PC-9 (cell line): ENCODE results near the gene ANKRD13B. TPM values are rescaled to one million over a fixed set of nuclear protein-coding genes. Genes with fewer than 3 reads are reported as not detected.
"Not testable (repeated sequence)": the region's sequence is repeated elsewhere in the genome, so short reads cannot be mapped to it uniquely, and the experiment has no call there.

Source experiments
- BruUV-seq: library from RNA; stranded (reverse); fragments of 400-500 nt; replicated peaks from 2 replicates; lab custom pipeline; 2021; lab: Mats Ljungman, UMichigan
- CTCF ChIA-PET: fragments of 300-600 bp; sonication (Branson Sonifier 250); formaldehyde crosslinking; loops from one replicate; lab custom pipeline; 2022; ENCODE audit warnings: antibody characterized with exemption; lab: Charles Lee
- POLR2A ChIA-PET: fragments of 300-600 bp; sonication (Branson Sonifier 250); formaldehyde crosslinking; loops from one replicate; lab custom pipeline; 2022; ENCODE audit warnings: antibody characterized with exemption; ENCODE audit not compliant: unreplicated experiment; lab: Charles Lee
- DNase-seq, 2 experiments: peaks; one replicate each; pipeline versions ENCODE4 v3.0.0 to v3.0.0-alpha.2; 2015 to 2022; ENCODE audit warnings: mixed read lengths in 1 of 2
- H2AFZ ChIP-seq: fragments of 200-600 bp; sonication (generic); 2 replicates; pipeline ENCODE4 v1.8.1; 2017; ENCODE audit warnings: antibody characterized with exemption
- H3F3A ChIP-seq: fragments of 200-600 bp; sonication (generic); 2 replicates; pipeline ENCODE4 v1.8.1; 2017; ENCODE audit warnings: antibody characterized with exemption, mild to moderate bottlenecking, low read depth; ENCODE audit not compliant: insufficient read depth
- H3K27ac ChIP-seq: fragments of 200-600 bp; sonication (generic); 2 replicates; pipeline ENCODE4 v1.6.1; 2016; ENCODE audit warnings: mixed run types
- H3K27me3 ChIP-seq: fragments of 200-600 bp; sonication (generic); 2 replicates; pipeline ENCODE4 v1.6.1; 2016; ENCODE audit warnings: low read depth, mixed run types; ENCODE audit not compliant: insufficient read depth
- H3K36me3 ChIP-seq: fragments of 200-600 bp; sonication (generic); 2 replicates; pipeline ENCODE4 v1.6.1; 2016; ENCODE audit warnings: low read depth, mixed run types
- H3K4me1 ChIP-seq: fragments of 200-600 bp; sonication (generic); replicated peaks from 2 replicates; pipeline ENCODE4 v1.6.1; 2016; ENCODE audit warnings: mixed run types; ENCODE audit not compliant: insufficient read depth
- H3K4me2 ChIP-seq: fragments of 200-600 bp; sonication (generic); 2 replicates; pipeline ENCODE4 v1.6.1; 2017; ENCODE audit warnings: mixed run types
- H3K4me3 ChIP-seq: fragments of 200-600 bp; sonication (generic); 2 replicates; pipeline ENCODE4 v1.6.1; 2016; ENCODE audit warnings: mixed run types
- H3K79me2 ChIP-seq: fragments of 200-600 bp; sonication (generic); 2 replicates; pipeline ENCODE4 v1.6.1; 2017; ENCODE audit warnings: low read depth, mixed run types
- H3K9me2 ChIP-seq: fragments of 200-600 bp; sonication (generic); 2 replicates; pipeline ENCODE4 v1.8.1; 2017; ENCODE audit warnings: mild to moderate bottlenecking; ENCODE audit not compliant: insufficient read depth
- H3K9me3 ChIP-seq: fragments of 200-600 bp; sonication (generic); 2 replicates; pipeline ENCODE4 v1.8.1; 2016; ENCODE audit warnings: low read depth; ENCODE audit not compliant: insufficient read depth
- H4K20me1 ChIP-seq: fragments of 200-600 bp; sonication (generic); 2 replicates; pipeline ENCODE4 v1.8.1; 2017; ENCODE audit not compliant: insufficient read depth
- CTCF ChIP-seq: fragments of 200-600 bp; sonication (generic); conservative IDR thresholded peaks from 2 replicates; pipeline ENCODE4 v1.6.1; 2017; ENCODE audit warnings: mixed run types, antibody characterized with exemption, mild to moderate bottlenecking, moderate library complexity
- EZH2 ChIP-seq: fragments of 200-600 bp; sonication (generic); IDR thresholded peaks from 2 replicates; pipeline ENCODE4 v1.8.0; 2017; ENCODE audit warnings: antibody characterized with exemption, low read depth
- intact Hi-C: fragments of 100-400 bp; cut with micrococcal nuclease; formaldehyde crosslinking; loops from one replicate; pipeline ENCODE4 v1.10.0; 2022; ENCODE audit not compliant: unreplicated experiment
- total RNA-seq: library from RNA; stranded (reverse); gene quantifications from 2 replicates; pipeline ENCODE4 v1.2.3, GENCODE V29; 2021

The ANKRD13B gene
- total RNA-seq, 1 experiment from 2014 or later, result 28.4 TPM

GRCh38 chr17:29648005-29648404, 55.1 kb downstream of the ANKRD13B start:
- no TSS peak for BruUV-seq
- H3K9me2 ChIP-seq, result no peaks in the 10 kb centered on the region
- POLR2A ChIA-PET, result no interaction called here

GRCh38 chr17:29649359-29649758, 56.4 kb downstream of the ANKRD13B start:
- intact Hi-C loops, result no loop called here
- Histone ChIP-seq H3K27me3 (no peaks in the 10 kb centered on the region), H3K9me3 (no peaks in the 10 kb centered on the region), H3F3A (0 out of 2 replicates have a peak, but pooled peaks cover 3% of the 10 kb centered on the region), H3K9me2 (no peaks in the 10 kb centered on the region), H3K36me3 (no peaks in the 10 kb centered on the region), H3K4me2 (no peak overlapping the region), H3K4me3 (no peak overlapping the region), H2AFZ (no peak overlapping the region), H3K79me2 (no peaks in the 10 kb centered on the region), H3K27ac (no peak overlapping the region), H3K4me1 (no peaks in the 10 kb centered on the region), H4K20me1 (no peaks in the 10 kb centered on the region)
- no peak for TF ChIP-seq CTCF
- TF ChIP-seq EZH2, result no peak
- ChIA-PET POLR2A (no interaction called here), CTCF (no interaction called here)
- DNase-seq, result no peak
- BruUV-seq, result no TSS peak

More at GRCh38 chr17:29648005-29648404, 55.1 kb downstream of the ANKRD13B start:
- Histone ChIP-seq H3F3A (0 out of 2 replicates have a peak, but pooled peaks cover 3% of the 10 kb centered on the region), H3K36me3 (no peaks in the 10 kb centered on the region), H3K27me3 (no peaks in the 10 kb centered on the region), H3K4me3 (no peak overlapping the region), H2AFZ (no peak overlapping the region), H3K79me2 (no peaks in the 10 kb centered on the region), H3K9me3 (no peaks in the 10 kb centered on the region), H3K27ac (no peak overlapping the region), H3K4me1 (0 out of 2 replicates have a peak, but pooled peaks cover 1% of the 10 kb centered on the region), H3K4me2 (no peak overlapping the region), H4K20me1 (no peaks in the 10 kb centered on the region)
- intact Hi-C loops, result no loop called here
- TF ChIP-seq CTCF, result no peak
- TF ChIP-seq EZH2, result no peak
- DNase-seq, result no peak
- CTCF ChIA-PET, result no interaction called here

- CTCF ChIA-PET, result no interaction called here
- no peaks in the 10 kb centered on the region for H3K27me3 ChIP-seq
- intact Hi-C loops, result no loop called here
- POLR2A ChIA-PET, result no interaction called here
- no peak overlapping the region for H3K4me3 ChIP-seq
- H3F3A ChIP-seq, result 0 out of 2 replicates have a peak, but pooled peaks cover 3% of the 10 kb centered on the region
- no peaks in the 10 kb centered on the region for H3K4me1 ChIP-seq
- H3K9me3 ChIP-seq, result no peaks in the 10 kb centered on the region
- no peaks in the 10 kb centered on the region for H4K20me1 ChIP-seq
- TF ChIP-seq EZH2, result no peak
- no peak for TF ChIP-seq CTCF
- no peak overlapping the region for H3K4me2 ChIP-seq
- no peaks in the 10 kb centered on the region for H3K36me3 ChIP-seq
- H3K9me2 ChIP-seq, result no peaks in the 10 kb centered on the region
- H3K27ac ChIP-seq, result no peak overlapping the region
- no peak for DNase-seq
- no peaks in the 10 kb centered on the region for H3K79me2 ChIP-seq
- BruUV-seq, result no TSS peak
- H2AFZ ChIP-seq, result no peak overlapping the region
Observed at GRCh38 chr17:29650396-29650795, 57.5 kb downstream of the ANKRD13B start.

- H3K79me2 ChIP-seq, H3K4me2 ChIP-seq, H3K4me1 ChIP-seq, intact Hi-C loops, H3K9me2 ChIP-seq, BruUV-seq, H3K27ac ChIP-seq, H2AFZ ChIP-seq, H3F3A ChIP-seq, H3K27me3 ChIP-seq, H3K4me3 ChIP-seq, H4K20me1 ChIP-seq, H3K9me3 ChIP-seq, H3K36me3 ChIP-seq, DNase-seq, POLR2A ChIA-PET: not testable (repeated sequence)
- CTCF ChIA-PET, result interaction anchor here (0.6 kb wide), 1 partner anchor 34 kb away, joined by 10 read pairs; no protein-coding TSS in a partner anchor
Observed at GRCh38 chr17:29651913-29652312, 59.0 kb downstream of the ANKRD13B start.
